ENCODE results near the gene PLAC8L1. TPM values are rescaled to one million over a fixed set of nuclear protein-coding genes. Genes with fewer than 3 reads are reported as not detected.
"Not testable (repeated sequence)": the region's sequence is repeated elsewhere in the genome, so short reads cannot be mapped to it uniquely, and the experiment has no call there.

Gene PLAC8L1
- total RNA-seq, 4 donors from 2014 or later, result not detected

GRCh38 chr5:146112476-146112875 is 7.1 kb upstream of the PLAC8L1 start:
- no peak overlapping the region for H3K4me3 ChIP-seq
- TF ChIP-seq, protein P1, sequence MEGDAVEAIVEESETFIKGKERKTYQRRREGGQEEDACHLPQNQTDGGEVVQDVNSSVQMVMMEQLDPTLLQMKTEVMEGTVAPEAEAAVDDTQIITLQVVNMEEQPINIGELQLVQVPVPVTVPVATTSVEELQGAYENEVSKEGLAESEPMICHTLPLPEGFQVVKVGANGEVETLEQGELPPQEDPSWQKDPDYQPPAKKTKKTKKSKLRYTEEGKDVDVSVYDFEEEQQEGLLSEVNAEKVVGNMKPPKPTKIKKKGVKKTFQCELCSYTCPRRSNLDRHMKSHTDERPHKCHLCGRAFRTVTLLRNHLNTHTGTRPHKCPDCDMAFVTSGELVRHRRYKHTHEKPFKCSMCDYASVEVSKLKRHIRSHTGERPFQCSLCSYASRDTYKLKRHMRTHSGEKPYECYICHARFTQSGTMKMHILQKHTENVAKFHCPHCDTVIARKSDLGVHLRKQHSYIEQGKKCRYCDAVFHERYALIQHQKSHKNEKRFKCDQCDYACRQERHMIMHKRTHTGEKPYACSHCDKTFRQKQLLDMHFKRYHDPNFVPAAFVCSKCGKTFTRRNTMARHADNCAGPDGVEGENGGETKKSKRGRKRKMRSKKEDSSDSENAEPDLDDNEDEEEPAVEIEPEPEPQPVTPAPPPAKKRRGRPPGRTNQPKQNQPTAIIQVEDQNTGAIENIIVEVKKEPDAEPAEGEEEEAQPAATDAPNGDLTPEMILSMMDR (IDR thresholded peaks at IDR 0.05 in 4 of 5, conservative IDR thresholded peaks at IDR 0.05 in 1 of 5), result no peak
- TF ChIP-seq POLR2A (IDR thresholded peaks at IDR 0.05), result no peak
- H3K27me3 ChIP-seq, result no peaks in the 10 kb centered on the region
- DNase-seq, result no peak
- H3K36me3 ChIP-seq, result peaks cover 0 to 32% of the 10 kb centered on the region in 2 donors
- in situ Hi-C loops (cut with MboI; ENCODE audit: low sequenced_read_pairs in 4 of 4) (no loop called here), intact Hi-C loops (cut with DNase I; ENCODE audit: low total_unique reads) (no loop called here)
- no peak for ATAC-seq
- peaks cover 0 to 4% of the 10 kb centered on the region in 2 donors for H3K4me1 ChIP-seq
- H3K27ac ChIP-seq, result no peak overlapping the region
- no peaks in the 10 kb centered on the region for H3K9me3 ChIP-seq

DNA sequence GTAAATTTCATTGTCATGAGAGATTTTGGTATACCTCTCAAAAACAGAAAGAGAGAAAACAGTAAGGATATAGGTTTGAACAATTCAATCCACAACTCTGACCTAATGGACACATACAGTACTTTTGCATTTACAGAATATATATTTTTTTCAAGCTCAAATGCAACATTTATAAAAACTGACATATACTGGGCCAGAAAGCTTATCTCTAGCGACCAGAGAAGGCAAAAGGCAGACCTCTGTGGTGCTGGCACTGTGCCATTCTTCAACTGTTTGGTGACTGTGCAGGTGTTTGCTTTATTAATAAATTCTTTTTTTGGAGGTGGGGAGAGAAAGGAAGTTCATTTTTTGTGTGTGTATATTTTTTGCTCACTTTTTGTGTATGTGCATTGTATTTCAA is 6.0 kb upstream of the PLAC8L1 start:
- TF ChIP-seq, protein P1 (IDR thresholded peaks at IDR 0.05 in 4 of 5, conservative IDR thresholded peaks at IDR 0.05 in 1 of 5), result no peak
- TF ChIP-seq POLR2A (IDR thresholded peaks at IDR 0.05), result no peak
- Histone ChIP-seq H3K4me1 (no peaks in the 10 kb centered on the region), H3K27me3 (no peaks in the 10 kb centered on the region), H3K9me3 (no peaks in the 10 kb centered on the region), H3K27ac (no peak overlapping the region), H3K4me3 (no peak overlapping the region), H3K36me3 (peaks cover 0 to 27% of the 10 kb centered on the region in 2 donors)
- in situ Hi-C loops (cut with MboI; ENCODE audit: low sequenced_read_pairs in 4 of 4) (no loop called here), intact Hi-C loops (cut with DNase I; ENCODE audit: low total_unique reads) (no loop called here)
- DNase-seq (no peak), ATAC-seq (no peak)

DNA sequence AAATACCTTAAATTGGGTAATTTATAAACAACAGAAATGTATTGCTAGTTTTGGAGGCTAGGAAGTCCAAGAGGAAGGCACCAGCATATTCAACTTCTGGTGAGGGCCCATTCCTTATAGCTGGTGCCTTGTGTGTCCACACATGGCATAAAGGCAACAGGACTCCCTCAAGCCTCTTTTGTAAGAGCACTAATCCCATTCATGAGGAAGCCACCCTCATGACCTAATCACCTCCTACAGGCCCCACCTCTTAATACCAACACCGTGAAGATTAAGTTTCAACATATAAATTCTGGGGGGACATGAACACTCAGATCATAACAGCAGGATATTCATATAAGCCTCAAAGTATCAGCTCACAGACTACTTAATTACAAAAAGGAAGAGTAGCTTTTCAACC is 4.0 kb upstream of the PLAC8L1 start:
- no peak overlapping the region for H3K27ac ChIP-seq
- no peaks in the 10 kb centered on the region for H3K9me3 ChIP-seq
- H3K4me1 ChIP-seq, result no peaks in the 10 kb centered on the region
- TF ChIP-seq, protein P1 (IDR thresholded peaks at IDR 0.05 in 4 of 5, conservative IDR thresholded peaks at IDR 0.05 in 1 of 5), result no peak
- TF ChIP-seq POLR2A (IDR thresholded peaks at IDR 0.05), result no peak
- peaks cover 0 to 27% of the 10 kb centered on the region in 2 donors for H3K36me3 ChIP-seq
- intact Hi-C loops (cut with DNase I; ENCODE audit: low total_unique reads) (no loop called here), in situ Hi-C loops (cut with MboI; ENCODE audit: low sequenced_read_pairs in 4 of 4) (no loop called here)
- H3K27me3 ChIP-seq, result no peaks in the 10 kb centered on the region
- no peak overlapping the region for H3K4me3 ChIP-seq
- ATAC-seq (no peak), DNase-seq (no peak)

GRCh38 chr5:146108870-146109269 is 3.5 kb upstream of the PLAC8L1 start:
- H3K27ac ChIP-seq; H3K27me3 ChIP-seq; in situ Hi-C loops (cut with MboI; ENCODE audit: low sequenced_read_pairs in 4 of 4); H3K9me3 ChIP-seq; H3K4me1 ChIP-seq; ATAC-seq; H3K4me3 ChIP-seq; DNase-seq; intact Hi-C loops (cut with DNase I; ENCODE audit: low total_unique reads): not testable (repeated sequence)
- peaks cover 0 to 22% of the 10 kb centered on the region in 2 donors for H3K36me3 ChIP-seq

DNA sequence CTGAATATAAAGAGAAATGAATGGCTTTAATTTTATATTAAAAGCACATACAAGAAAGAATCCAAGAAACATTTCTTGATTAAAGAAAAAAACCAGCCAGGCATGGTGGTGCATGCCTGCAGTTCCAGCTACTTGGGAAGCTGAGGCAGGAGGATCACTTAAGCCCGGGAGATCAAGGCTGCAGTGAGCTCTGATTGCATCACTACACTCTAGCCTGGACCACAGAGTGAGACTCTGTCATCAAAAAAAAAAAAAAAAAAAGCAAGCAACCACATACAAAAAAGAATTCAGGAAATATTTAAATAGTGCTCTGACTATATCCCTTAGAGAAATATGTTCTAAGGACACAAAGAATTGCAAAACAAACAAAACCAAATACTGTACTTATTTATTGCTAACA is 2.5 kb upstream of the PLAC8L1 start:
- ATAC-seq (no peak), DNase-seq (no peak)
- in situ Hi-C loops (cut with MboI; ENCODE audit: low sequenced_read_pairs in 4 of 4), result no loop called here
- no peak overlapping the region for H3K4me3 ChIP-seq
- H3K36me3 ChIP-seq, result peaks cover 0 to 12% of the 10 kb centered on the region in 2 donors
- H3K4me1 ChIP-seq, result no peaks in the 10 kb centered on the region
- intact Hi-C loops (cut with DNase I; ENCODE audit: low total_unique reads), result no loop called here
- H3K27ac ChIP-seq, result no peak overlapping the region
- TF ChIP-seq POLR2A (IDR thresholded peaks at IDR 0.05), result no peak
- TF ChIP-seq, protein P1 (IDR thresholded peaks at IDR 0.05 in 4 of 5, conservative IDR thresholded peaks at IDR 0.05 in 1 of 5), result no peak
- no peaks in the 10 kb centered on the region for H3K27me3 ChIP-seq
- H3K9me3 ChIP-seq, result no peaks in the 10 kb centered on the region

Data from gastrocnemius medialis (tissue), 4 donors.